SK-N-MC (cell line): Measurements from ENCODE around the gene CHST9.

Source experiments
- EZH2 ChIP-seq: fragments of 200-600 bp; sonication (generic); IDR thresholded peaks from one replicate; pipeline ENCODE4 v1.6.1; 2017; ENCODE audit warnings: antibody characterized with exemption
- POLR2AphosphoS5 ChIP-seq: IDR thresholded peaks from 2 replicates; pipeline ENCODE4 v1.6.1; 2012; ENCODE audit warnings: mild to moderate bottlenecking, low read depth, low read length, borderline replicate concordance

- TF ChIP-seq POLR2AphosphoS5, result no peak
- no peak for TF ChIP-seq EZH2
Measured at GRCh38 chr18:27213123-27213717, 28.1 kb upstream of the CHST9 start.
